ENCODE measurements around the gene PDZD4. TPM values are rescaled to one million over a fixed set of nuclear protein-coding genes. Genes with fewer than 3 reads are reported as not detected.

The PDZD4 gene
- polyA plus RNA-seq, 1 of the 3 experiments (the other 2 are of a cell fraction), result 1.9 TPM

GRCh38 chrX:153794018-153794896, 36.1 kb downstream of the PDZD4 start, which contains the start of the genes IDH3G and SSR4 (continued):
- TF ChIP-seq RFX5 (IDR thresholded peaks at IDR 0.05; ENCODE audit: low read length) (peak; percentile 74), PBX3 (IDR thresholded peaks at IDR 0.05) (peak; percentile 94), SIN3A (IDR thresholded peaks at IDR 0.05; ENCODE audit: borderline replicate concordance, low read depth, low read length) (peak; percentile 50; the same call in 1 of the 2 replicates), RAD21 (IDR thresholded peaks at IDR 0.05; ENCODE audit: low read length) (no peak), NFIC (IDR thresholded peaks at IDR 0.05; ENCODE audit: borderline replicate concordance) (no peak)
- TF ChIP-seq, protein P1, sequence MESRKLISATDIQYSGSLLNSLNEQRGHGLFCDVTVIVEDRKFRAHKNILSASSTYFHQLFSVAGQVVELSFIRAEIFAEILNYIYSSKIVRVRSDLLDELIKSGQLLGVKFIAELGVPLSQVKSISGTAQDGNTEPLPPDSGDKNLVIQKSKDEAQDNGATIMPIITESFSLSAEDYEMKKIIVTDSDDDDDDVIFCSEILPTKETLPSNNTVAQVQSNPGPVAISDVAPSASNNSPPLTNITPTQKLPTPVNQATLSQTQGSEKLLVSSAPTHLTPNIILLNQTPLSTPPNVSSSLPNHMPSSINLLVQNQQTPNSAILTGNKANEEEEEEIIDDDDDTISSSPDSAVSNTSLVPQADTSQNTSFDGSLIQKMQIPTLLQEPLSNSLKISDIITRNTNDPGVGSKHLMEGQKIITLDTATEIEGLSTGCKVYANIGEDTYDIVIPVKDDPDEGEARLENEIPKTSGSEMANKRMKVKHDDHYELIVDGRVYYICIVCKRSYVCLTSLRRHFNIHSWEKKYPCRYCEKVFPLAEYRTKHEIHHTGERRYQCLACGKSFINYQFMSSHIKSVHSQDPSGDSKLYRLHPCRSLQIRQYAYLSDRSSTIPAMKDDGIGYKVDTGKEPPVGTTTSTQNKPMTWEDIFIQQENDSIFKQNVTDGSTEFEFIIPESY (IDR thresholded peaks at IDR 0.05; ENCODE audit: borderline replicate concordance, low read depth), result peak; percentile 95

- Histone ChIP-seq H2AFZ (ENCODE audit: low read depth) (peak overlapping the region; percentile 46; the same call in 1 of the 2 replicates), H3K27me3 (ENCODE audit: insufficient read depth) (peaks cover 14% of the 10 kb centered on the region; the same call in 1 of the 2 replicates), H3K9me3 (no peaks in the 10 kb centered on the region), H3K4me2 (peak overlapping the region; percentile 88), H3K36me3 (replicated peaks in 1 of 2; ENCODE audit: control insufficient read depth in 1 of 2, insufficient read depth in 2 of 2, low read length in 1 of 2) (peaks cover 0 to 5% of the 10 kb centered on the region in 2 experiments), H3K9me2 (no peaks in the 10 kb centered on the region), H3F3A (replicated peaks; ENCODE audit: insufficient read depth) (no peaks in the 10 kb centered on the region), H4K20me1 (ENCODE audit: insufficient read depth) (0 out of 2 replicates have a peak, but pooled peaks cover 12% of the 10 kb centered on the region), H3K4me3 (ENCODE audit: low read depth in 2 of 2, low read length in 1 of 2) (peak overlapping the region; percentile 67 to 76), H3K9ac (peak overlapping the region; percentile 90), H3K79me2 (ENCODE audit: insufficient read depth) (peaks cover 51% of the 10 kb centered on the region), H3K27ac (ENCODE audit: low read depth in 2 of 2, low read length in 1 of 2) (peak overlapping the region; percentile 28 to 80; a peak in 2 of 4 replicates), H3K4me1 (ENCODE audit: control insufficient read depth in 1 of 2, insufficient read depth in 2 of 2, low read depth in 1 of 2, low read length in 1 of 2) (peaks cover 5 to 27% of the 10 kb centered on the region in 2 experiments; a peak in 1 of 4 replicates)
- CTCF ChIA-PET, result no interaction called here
- 41% methylated on average over 7 of the region's 7 CpGs for WGBS (ENCODE audit: low lambda C conversion rate)
- DNase-seq, result no peak
- no peak for TF ChIP-seq FOXJ3 (CRISPR knock-in tag; IDR thresholded peaks at IDR 0.05)
- TF ChIP-seq, protein P2, sequence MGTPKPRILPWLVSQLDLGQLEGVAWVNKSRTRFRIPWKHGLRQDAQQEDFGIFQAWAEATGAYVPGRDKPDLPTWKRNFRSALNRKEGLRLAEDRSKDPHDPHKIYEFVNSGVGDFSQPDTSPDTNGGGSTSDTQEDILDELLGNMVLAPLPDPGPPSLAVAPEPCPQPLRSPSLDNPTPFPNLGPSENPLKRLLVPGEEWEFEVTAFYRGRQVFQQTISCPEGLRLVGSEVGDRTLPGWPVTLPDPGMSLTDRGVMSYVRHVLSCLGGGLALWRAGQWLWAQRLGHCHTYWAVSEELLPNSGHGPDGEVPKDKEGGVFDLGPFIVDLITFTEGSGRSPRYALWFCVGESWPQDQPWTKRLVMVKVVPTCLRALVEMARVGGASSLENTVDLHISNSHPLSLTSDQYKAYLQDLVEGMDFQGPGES (IDR thresholded peaks at IDR 0.05; ENCODE audit: low read depth, low read length), result no peak
- no peak for TF ChIP-seq MAX (IDR thresholded peaks at IDR 0.05; ENCODE audit: low read depth)
- TF ChIP-seq SIN3A (IDR thresholded peaks at IDR 0.05; ENCODE audit: borderline replicate concordance, low read depth, low read length), result no peak
- no peak for TF ChIP-seq EP300 (IDR thresholded peaks at IDR 0.05; ENCODE audit: borderline replicate concordance in 1 of 2, low read depth in 1 of 2, low read length in 1 of 2)
- TF ChIP-seq FOXM1 (IDR thresholded peaks at IDR 0.05; ENCODE audit: low read depth), result no peak
- no peak for TF ChIP-seq GABPA (IDR thresholded peaks at IDR 0.05; ENCODE audit: low read depth)
- TF ChIP-seq ELF1 (IDR thresholded peaks at IDR 0.05), result no peak
- no peak for TF ChIP-seq NFIC (IDR thresholded peaks at IDR 0.05; ENCODE audit: borderline replicate concordance)
- POLR2A ChIA-PET, result interaction anchor here (2.1 kb wide), 1 partner anchor 129 kb away, joined by 14 read pairs; no protein-coding TSS in a partner anchor
These were observed 37.1 kb downstream of the PDZD4 start for GRCh38 chrX:153793291-153793690.
